HG02938 (cell line): ENCODE data around the gene USP9Y.

Experiments used
- ATAC-seq: cut with Tn5 transposase; IDR thresholded peaks from one replicate; pipeline ENCODE4 v1.9.1; 2021; ENCODE audit warnings: mild to moderate bottlenecking, moderate library complexity; ENCODE audit not compliant: unreplicated experiment

The USP9Y gene

GRCh38 chrY:12765976-12766375, 64.9 kb downstream of the USP9Y start:
- no peak for ATAC-seq

- ATAC-seq, result no peak
Measured at GRCh38 chrY:12784521-12784920, 83.5 kb downstream of the USP9Y start.

GRCh38 chrY:12793999-12794398, 93.0 kb downstream of the USP9Y start:
- ATAC-seq, result peak; percentile 45

GRCh38 chrY:12808046-12808445, 107.0 kb downstream of the USP9Y start:
- ATAC-seq, result no peak

GRCh38 chrY:12809034-12809433, 108.0 kb downstream of the USP9Y start:
- no peak for ATAC-seq

- no peak for ATAC-seq
Measured at GRCh38 chrY:12823408-12823807, 122.4 kb downstream of the USP9Y start.

GRCh38 chrY:12826791-12827190, 125.8 kb downstream of the USP9Y start:
- no peak for ATAC-seq

- ATAC-seq, result no peak
Measured at GRCh38 chrY:12833284-12833683, 132.3 kb downstream of the USP9Y start.

GRCh38 chrY:12837550-12837949, 136.5 kb downstream of the USP9Y start:
- no peak for ATAC-seq

GRCh38 chrY:12841368-12841767, 140.3 kb downstream of the USP9Y start:
- no peak for ATAC-seq

GRCh38 chrY:12846793-12847192, 145.8 kb downstream of the USP9Y start:
- no peak for ATAC-seq

GRCh38 chrY:12855791-12856275, 154.8 kb downstream of the USP9Y start:
- no peak for ATAC-seq

- ATAC-seq, result no peak
Measured at GRCh38 chrY:12867960-12868359, 166.9 kb downstream of the USP9Y start.

GRCh38 chrY:12896973-12897372, 195.9 kb downstream of the USP9Y start:
- ATAC-seq, result no peak

GRCh38 chrY:12898604-12899003, 197.6 kb downstream of the USP9Y start:
- ATAC-seq, result no peak

GRCh38 chrY:12904618-12905516, 203.8 kb downstream of the USP9Y start, which contains the start of gene DDX3Y:
Gene DDX3Y (plus strand): TSS chrY:12904868. CDS start chrY:12904937, 69 bp downstream.
- ATAC-seq, result peak; percentile 83

GRCh38 chrY:12905517-12905872, 204.5 kb downstream of the USP9Y start:
- peak; percentile 42 for ATAC-seq

GRCh38 chrY:12905895-12906294, 204.9 kb downstream of the USP9Y start:
- no peak for ATAC-seq
